CD4-positive, alpha-beta memory T cell (primary cell): ENCODE data around the gene PITPNM1. TPM values are rescaled to one million over a fixed set of nuclear protein-coding genes. Genes with fewer than 3 reads are reported as not detected.

Experiments
- CTCF ChIA-PET: fragments of 350-600 bp; sonication (Branson Sonifier 250); formaldehyde crosslinking; loops from one replicate; lab custom pipeline; 2021; ENCODE audit warnings: inconsistent platforms; ENCODE audit not compliant: partially characterized antibody; lab: Charles Lee
- POLR2A ChIA-PET: fragments of 350-600 bp; sonication (Branson Sonifier 250); formaldehyde crosslinking; loops from one replicate; lab custom pipeline; 2021; ENCODE audit not compliant: partially characterized antibody; lab: Charles Lee
- DNase-seq, 5 donors: peaks; one replicate each; pipeline versions ENCODE4 v3.0.0 to v3.0.0-alpha.2; 2020 to 2022; ENCODE audit warnings: mixed read lengths in 1 of 5
- H3K27ac ChIP-seq: one replicate; pipeline ENCODE4 v1.7.0; 2013; ENCODE audit warnings: low read depth, low read length
- H3K27me3 ChIP-seq: 2 replicates; pipeline ENCODE4 v1.7.0; 2013; ENCODE audit warnings: mild to moderate bottlenecking, low read length, moderate library complexity; ENCODE audit not compliant: insufficient read depth
- H3K36me3 ChIP-seq: 2 replicates; pipeline ENCODE4 v1.7.0; 2013; ENCODE audit warnings: mild to moderate bottlenecking, low read length, moderate library complexity; ENCODE audit not compliant: insufficient read depth
- H3K4me1 ChIP-seq: 2 replicates; pipeline ENCODE4 v1.7.0; 2013; ENCODE audit warnings: mild to moderate bottlenecking, low read length, moderate library complexity; ENCODE audit not compliant: insufficient read depth
- H3K4me3 ChIP-seq, 2 donors: one replicate each; pipeline ENCODE4 v1.7.0; 2013; ENCODE audit warnings: low read length in 2 of 2, mild to moderate bottlenecking in 1 of 2
- H3K9me3 ChIP-seq, 2 donors: one replicate each; pipeline ENCODE4 v1.7.0; 2013; ENCODE audit warnings: low read length in 2 of 2, control low read depth in 1 of 2; ENCODE audit not compliant: control insufficient read depth in 1 of 2
- H3K27ac Mint-ChIP-seq, 7 donors: one replicate each; pipeline ENCODE4 v1.8.0; 2020 to 2021; ENCODE audit warnings: mixed read lengths in 7 of 7, mild to moderate bottlenecking in 6 of 7, inconsistent platforms in 3 of 7, moderate library complexity in 3 of 7
- H3K27me3 Mint-ChIP-seq, 2 donors: one replicate each; pipeline ENCODE4 v1.8.0; 2020 to 2021; ENCODE audit warnings: mixed read lengths in 2 of 2
- H3K36me3 Mint-ChIP-seq, 2 donors: one replicate each; pipeline ENCODE4 v1.8.0; 2020 to 2021; ENCODE audit warnings: mixed read lengths in 2 of 2, inconsistent platforms in 1 of 2, mild to moderate bottlenecking in 1 of 2
- H3K4me1 Mint-ChIP-seq, 4 donors: one replicate each; pipeline ENCODE4 v1.8.0; 2020 to 2021; ENCODE audit warnings: mixed read lengths in 4 of 4, mild to moderate bottlenecking in 1 of 4
- H3K4me3 Mint-ChIP-seq, 8 donors: one replicate each; pipeline ENCODE4 v1.8.0; 2020 to 2021; ENCODE audit warnings: mixed read lengths in 8 of 8, mild to moderate bottlenecking in 7 of 8, moderate library complexity in 6 of 8, inconsistent platforms in 3 of 8
- H3K9me3 Mint-ChIP-seq, 8 donors: one replicate each; pipeline ENCODE4 v1.8.0; 2020 to 2021; ENCODE audit warnings: mixed read lengths in 8 of 8, mild to moderate bottlenecking in 5 of 8, inconsistent platforms in 3 of 8, moderate library complexity in 1 of 8
- intact Hi-C: fragments of 100-400 bp; cut with micrococcal nuclease; formaldehyde crosslinking; loops from one replicate; pipeline ENCODE4 v1.15.1; 2023
- polyA plus RNA-seq, 2 donors: library from polyadenylated mRNA; unstranded; fragments of 300-500 nt; fragmentation: Illumina TruSeq; gene quantifications; one replicate each; pipeline ENCODE4 v1.2.3, GENCODE V29; 2021
- total RNA-seq, 2 experiments: library from RNA; stranded (reverse); gene quantifications; one replicate each; pipeline ENCODE4 v1.2.3, GENCODE V29; 2021

The PITPNM1 gene
- total and polyA plus RNA-seq, 4 experiments from 2014 or later: 15.0 to 143 (median 90.1) TPM

DNA sequence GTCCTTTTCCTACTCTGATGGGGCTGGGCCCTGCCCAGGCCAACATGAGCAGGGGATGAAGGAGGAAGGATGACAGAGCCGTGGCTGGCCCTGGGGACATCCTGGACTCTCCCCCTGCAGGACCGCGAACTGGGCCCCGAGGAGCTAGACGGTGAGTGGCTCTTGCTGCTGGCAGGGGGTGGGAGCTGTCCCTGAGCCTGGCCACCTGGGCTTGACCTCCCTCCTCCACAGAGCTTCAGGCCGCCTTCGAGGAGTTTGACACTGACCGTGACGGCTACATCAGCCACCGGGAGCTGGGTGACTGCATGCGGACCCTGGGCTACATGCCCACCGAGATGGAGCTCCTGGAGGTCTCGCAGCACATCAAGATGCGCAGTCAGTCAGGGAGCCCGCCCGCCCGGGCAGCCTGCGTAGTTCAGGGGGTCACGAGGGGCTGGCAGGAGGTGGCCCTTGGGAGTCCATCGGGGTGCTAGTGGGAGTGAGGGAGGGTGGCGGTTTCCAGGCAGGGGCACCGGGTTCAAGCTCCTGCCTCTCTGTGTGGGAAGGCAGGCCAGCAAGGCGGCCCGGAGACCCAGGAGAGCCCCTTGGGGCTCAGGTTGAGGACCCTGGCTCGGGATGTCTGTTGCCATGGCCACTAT lies 49.0 kb downstream of the PITPNM1 start:
- no peaks in the 10 kb centered on the region for H3K36me3 ChIP-seq
- Mint-ChIP-seq H3K36me3 (no peaks in the 10 kb centered on the region), H3K4me3 (no peak overlapping the region), H3K27ac (no peak overlapping the region), H3K27me3 (no peaks in the 10 kb centered on the region), H3K9me3 (no peaks in the 10 kb centered on the region), H3K4me1 (peaks cover 4 to 9% (median 6%) of the 10 kb centered on the region in 4 donors)
- H3K4me1 ChIP-seq: no peaks in the 10 kb centered on the region
- DNase-seq: no peak
- CTCF ChIA-PET: no interaction called here
- intact Hi-C loops: no loop called here
- no peaks in the 10 kb centered on the region for H3K27me3 ChIP-seq
- no peak overlapping the region for H3K4me3 ChIP-seq
- POLR2A ChIA-PET: interaction anchor here (1.0 to 30.4 kb wide), 4 partner anchors 9 to 65 kb away, joined by 3 to 900 read pairs (median 6); partner anchors contain the start of genes CORO1B, PPP1CA, PTPRCAP and RAD9A
- H3K9me3 ChIP-seq: no peaks in the 10 kb centered on the region
- no peak overlapping the region for H3K27ac ChIP-seq

DNA sequence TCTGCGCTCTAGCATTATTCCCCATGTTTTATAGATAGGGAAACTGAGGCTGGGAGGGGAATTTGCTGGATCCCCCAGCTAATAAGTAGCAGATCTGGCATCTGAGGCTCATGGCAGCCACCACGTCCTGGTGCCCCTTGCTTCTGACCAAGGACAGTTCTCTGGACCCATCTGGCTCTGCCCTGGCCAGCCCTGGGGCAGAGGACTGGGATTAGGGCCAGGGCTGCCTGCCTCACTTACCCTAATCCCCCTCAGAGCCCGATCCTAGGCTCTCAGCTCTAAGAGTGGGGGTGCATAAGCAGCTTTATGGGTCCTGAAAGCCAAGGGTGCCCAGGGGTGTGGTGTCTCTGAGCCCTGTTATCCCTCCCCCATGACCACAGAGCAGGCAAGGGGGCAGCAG lies 50.1 kb downstream of the PITPNM1 start, which contains the start of gene CABP4:
Gene CABP4, plus strand, starts transcription at position 301 of the 400 bp plus-strand sequence. Its CDS starts 70 bp downstream, at position 371.
- Mint-ChIP-seq H3K27me3 (no peaks in the 10 kb centered on the region), H3K4me1 (peaks cover 4 to 11% (median 6%) of the 10 kb centered on the region in 4 donors), H3K36me3 (no peaks in the 10 kb centered on the region), H3K27ac (no peak within 1 kb of the TSS), H3K9me3 (no peaks in the 10 kb centered on the region), H3K4me3 (no peak within 1 kb of the TSS)
- no peaks in the 10 kb centered on the region for H3K27me3 ChIP-seq
- no peaks in the 10 kb centered on the region for H3K4me1 ChIP-seq
- H3K27ac ChIP-seq: no peak within 1 kb of the TSS
- ChIA-PET CTCF (no interaction called here), POLR2A (interaction anchor here (0.8 to 30.4 kb wide), 3 partner anchors 14 to 53 kb away, joined by 3 to 900 read pairs (median 7); partner anchors contain the start of genes CORO1B, PPP1CA, PTPRCAP and RPS6KB2)
- H3K36me3 ChIP-seq: no peaks in the 10 kb centered on the region
- no peaks in the 10 kb centered on the region for H3K9me3 ChIP-seq
- intact Hi-C loops: no loop called here
- no peak for DNase-seq
- H3K4me3 ChIP-seq: no peak within 1 kb of the TSS

DNA sequence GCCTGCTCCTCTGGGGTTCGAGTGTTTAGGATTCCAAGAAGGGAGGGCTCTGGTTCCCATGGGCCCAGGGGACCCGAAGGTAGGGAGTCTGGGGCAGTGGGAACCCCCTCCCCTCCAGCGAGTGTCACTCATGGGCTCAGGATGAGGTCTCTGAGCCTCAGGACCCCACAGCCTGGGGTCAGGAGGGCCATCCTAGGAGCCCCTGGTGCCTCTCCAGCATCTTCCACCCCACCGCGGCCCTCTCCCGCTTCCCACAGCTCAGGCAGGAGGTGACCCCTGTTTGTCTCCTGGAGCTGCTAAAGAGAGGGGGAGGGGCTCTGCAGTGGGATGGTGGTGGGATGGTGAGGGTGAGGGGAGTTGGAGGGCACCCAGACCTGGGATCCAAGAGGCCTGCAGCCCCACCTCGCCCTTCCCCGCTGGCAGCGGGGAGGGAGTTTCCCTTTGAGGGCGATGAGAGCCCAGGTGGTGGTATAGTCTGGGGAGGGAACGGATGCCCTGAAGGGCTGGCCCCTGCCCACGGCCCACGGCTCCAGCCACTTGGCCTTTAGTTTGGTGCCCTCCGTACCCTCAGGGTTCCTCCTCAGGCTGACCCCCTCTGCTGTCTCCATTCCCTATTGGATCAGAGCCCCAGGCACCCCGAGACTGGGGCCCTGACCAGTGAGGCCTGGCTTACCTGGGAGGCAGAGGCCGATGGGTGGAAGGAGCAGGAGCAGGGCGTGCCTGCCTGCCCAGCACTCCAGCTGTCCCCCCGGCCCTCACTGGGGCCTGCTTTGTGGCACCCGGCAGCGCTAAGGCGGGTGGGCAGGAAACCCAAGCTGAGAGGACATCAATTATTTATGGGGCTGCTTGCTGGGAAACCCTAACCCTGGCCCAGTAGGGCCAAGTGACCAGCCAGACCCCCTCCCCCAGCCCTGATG lies 51.1 kb downstream of the PITPNM1 start:
- Histone ChIP-seq H3K27me3 (no peaks in the 10 kb centered on the region), H3K36me3 (no peaks in the 10 kb centered on the region), H3K27ac (no peak overlapping the region), H3K4me1 (peaks cover 6% of the 10 kb centered on the region), H3K9me3 (no peaks in the 10 kb centered on the region), H3K4me3 (no peak overlapping the region)
- ChIA-PET POLR2A (interaction anchor here (0.7 to 30.4 kb wide), 3 partner anchors 12 to 52 kb away, joined by 3 to 900 read pairs (median 7); partner anchors contain the start of genes CORO1B, PPP1CA, PTPRCAP and RPS6KB2), CTCF (no interaction called here)
- DNase-seq: no peak
- Mint-ChIP-seq H3K9me3 (no peaks in the 10 kb centered on the region), H3K27me3 (no peaks in the 10 kb centered on the region), H3K36me3 (no peaks in the 10 kb centered on the region), H3K4me1 (peaks cover 5 to 14% (median 8%) of the 10 kb centered on the region in 4 donors), H3K27ac (no peak overlapping the region), H3K4me3 (no peak overlapping the region)
- intact Hi-C loops: no loop called here

DNA sequence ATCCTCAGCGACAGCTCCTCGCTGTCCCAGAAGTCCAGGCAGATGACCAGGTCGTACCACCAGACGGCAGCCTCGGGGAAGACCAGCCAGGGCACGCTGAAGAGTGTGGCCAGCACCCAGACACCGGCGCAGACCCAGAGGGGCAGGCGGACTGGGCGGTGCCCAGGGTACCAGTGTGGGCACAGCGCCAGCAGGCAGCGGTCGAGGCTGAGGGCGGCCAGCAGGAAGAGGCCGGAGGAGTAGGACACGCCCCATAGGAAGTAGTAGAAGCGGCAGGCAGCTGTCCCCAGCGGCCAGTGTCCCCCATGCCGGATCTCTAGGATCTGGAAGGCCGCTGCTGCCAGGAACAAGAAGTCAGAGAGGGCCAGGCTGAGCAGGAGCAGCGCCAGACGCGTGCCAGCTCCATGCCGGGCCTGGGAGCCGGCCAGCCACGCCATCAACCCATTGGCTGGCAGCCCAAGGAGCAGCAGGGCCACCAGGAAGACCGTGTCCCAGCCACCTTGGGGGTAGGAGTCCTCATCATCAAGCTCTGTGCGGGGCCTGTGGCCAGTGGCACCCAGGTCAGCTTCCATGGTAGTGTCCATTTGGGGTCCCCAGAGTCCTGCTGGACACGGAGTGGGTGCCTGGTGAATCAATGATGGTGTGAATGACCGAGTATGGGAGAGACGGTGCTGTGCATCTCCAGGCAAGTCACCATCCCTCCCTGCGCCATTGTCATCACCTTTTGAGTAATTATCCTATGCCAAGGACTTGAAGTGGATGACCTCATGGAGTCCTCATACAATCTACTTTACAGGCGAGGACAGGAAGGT lies 52.8 kb downstream of the PITPNM1 start, which contains the start of gene GPR152:
Gene GPR152, minus strand, starts transcription at position 589 of the 812 bp plus-strand sequence. Its CDS starts 5 bp downstream, at position 584.
- H3K9me3 Mint-ChIP-seq: peaks cover 0 to 2% (median 0%) of the 10 kb centered on the region in 8 donors
- peak within 1 kb of the TSS in 2 of 7 donors; percentile 22 to 87 for H3K27ac Mint-ChIP-seq
- no peak within 1 kb of the TSS for H3K4me3 ChIP-seq
- ChIA-PET CTCF (no interaction called here), POLR2A (interaction anchor here (1.0 to 30.4 kb wide), 8 partner anchors 8 to 60 kb away, joined by 3 to 900 read pairs (median 4); partner anchors contain the start of genes CORO1B, PPP1CA, PTPRCAP and RAD9A)
- peaks cover 14 to 29% (median 17%) of the 10 kb centered on the region in 4 donors for H3K4me1 Mint-ChIP-seq
- H3K4me3 Mint-ChIP-seq: no peak within 1 kb of the TSS
- no peak within 1 kb of the TSS for H3K27ac ChIP-seq
- no peaks in the 10 kb centered on the region for H3K27me3 Mint-ChIP-seq
- peaks cover 19% of the 10 kb centered on the region for H3K4me1 ChIP-seq
- H3K27me3 ChIP-seq: no peaks in the 10 kb centered on the region
- DNase-seq: no peak
- H3K36me3 Mint-ChIP-seq: no peaks in the 10 kb centered on the region
- H3K36me3 ChIP-seq: no peaks in the 10 kb centered on the region
- intact Hi-C loops: no loop called here
- H3K9me3 ChIP-seq: no peaks in the 10 kb centered on the region

DNA sequence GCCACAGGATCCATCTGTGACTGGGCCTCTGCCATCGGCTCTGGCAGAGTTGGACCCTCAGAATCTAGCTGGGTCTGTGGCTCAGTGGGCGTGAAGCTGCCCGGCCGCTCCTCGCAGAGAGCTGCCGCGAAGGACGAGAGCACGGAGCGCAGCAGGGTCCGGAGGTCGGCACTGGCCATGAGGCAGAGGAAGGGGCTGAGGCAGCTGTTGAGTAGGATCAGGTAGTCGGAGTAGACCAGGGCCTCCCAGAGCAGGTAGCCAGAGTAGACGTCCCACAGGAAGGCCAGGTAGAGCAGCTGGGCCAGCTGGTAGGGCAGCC lies 53.5 kb downstream of the PITPNM1 start:
- peaks cover 0 to 2% (median 0%) of the 10 kb centered on the region in 8 donors for H3K9me3 Mint-ChIP-seq
- H3K4me3 ChIP-seq: no peak overlapping the region
- H3K4me1 ChIP-seq: peaks cover 26% of the 10 kb centered on the region
- CTCF ChIA-PET: no interaction called here
- intact Hi-C loops: no loop called here
- H3K4me3 Mint-ChIP-seq: no peak overlapping the region
- H3K27ac Mint-ChIP-seq: peak overlapping the region in 1 of 7 donors; percentile 87
- H3K27me3 Mint-ChIP-seq: no peaks in the 10 kb centered on the region
- no peaks in the 10 kb centered on the region for H3K36me3 Mint-ChIP-seq
- H3K4me1 Mint-ChIP-seq: peaks cover 16 to 36% (median 22%) of the 10 kb centered on the region in 4 donors
- H3K9me3 ChIP-seq: no peaks in the 10 kb centered on the region
- no peaks in the 10 kb centered on the region for H3K36me3 ChIP-seq
- no peak overlapping the region for H3K27ac ChIP-seq
- POLR2A ChIA-PET: interaction anchor here (1.0 to 30.4 kb wide), 8 partner anchors 8 to 59 kb away, joined by 3 to 900 read pairs (median 4); partner anchors contain the start of genes CORO1B, PPP1CA, PTPRCAP and RAD9A
- DNase-seq: no peak
- H3K27me3 ChIP-seq: no peaks in the 10 kb centered on the region

DNA sequence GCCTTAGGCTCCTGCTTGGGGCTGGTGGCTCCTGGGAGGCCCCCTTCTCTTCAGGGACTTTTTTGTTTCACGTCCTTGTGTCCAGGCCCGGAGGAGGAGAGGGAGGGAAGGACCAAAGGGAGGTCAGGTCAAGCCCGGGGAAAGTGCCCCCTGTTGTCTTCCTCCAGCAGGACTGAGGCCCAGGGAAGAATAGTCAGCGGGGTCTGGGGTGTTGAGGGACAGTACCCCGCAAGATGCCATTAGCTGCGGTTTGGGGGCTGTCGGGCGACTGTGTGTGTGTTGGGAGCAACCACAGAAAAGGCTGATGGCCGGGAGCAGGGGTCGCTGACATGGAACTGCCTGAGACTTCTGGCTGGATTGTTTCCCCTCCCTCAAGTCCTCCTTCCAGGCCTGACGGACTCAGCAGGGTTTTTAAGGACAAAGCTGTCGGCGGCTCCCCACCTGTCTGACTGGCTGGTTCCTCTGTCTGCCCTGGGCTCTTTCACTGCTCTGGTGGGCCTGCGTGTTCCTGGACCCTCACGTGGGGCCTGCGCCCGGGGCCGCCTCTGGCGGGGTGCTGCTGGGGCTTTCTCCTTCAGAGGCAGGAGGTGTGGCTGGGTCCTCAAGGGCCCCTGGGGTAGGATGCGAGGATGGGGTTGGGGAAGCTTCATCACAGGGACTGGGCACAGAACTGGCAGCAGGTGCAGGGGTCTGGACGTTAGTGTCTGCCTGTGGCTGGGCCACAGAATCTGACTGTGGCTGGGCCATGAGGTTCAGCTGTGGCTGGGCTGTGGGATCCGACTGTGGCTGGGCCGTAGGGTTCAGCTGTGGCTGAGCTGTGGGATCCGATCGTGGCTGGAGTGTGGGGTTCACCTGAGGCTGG lies 54.1 kb downstream of the PITPNM1 start:
- Mint-ChIP-seq H3K4me3 (no peak overlapping the region), H3K27ac (peak overlapping the region in 2 of 7 donors; percentile 48 to 87), H3K4me1 (peaks cover 21 to 42% (median 27%) of the 10 kb centered on the region in 4 donors), H3K9me3 (peaks cover 0 to 2% (median 0%) of the 10 kb centered on the region in 8 donors), H3K27me3 (no peaks in the 10 kb centered on the region), H3K36me3 (no peaks in the 10 kb centered on the region)
- ChIA-PET POLR2A (interaction anchor here (1.0 to 30.4 kb wide), 11 partner anchors 6 to 59 kb away, joined by 3 to 900 read pairs (median 4); partner anchors contain the start of genes CABP4, CORO1B, GPR152 and PPP1CA), CTCF (interaction anchor here (1.8 kb wide), 1 partner anchor 13 kb away, joined by 8 read pairs; the partner anchor contains the start of gene PTPRCAP)
- peak in 1 of 5 donors; percentile 11 for DNase-seq
- no peaks in the 10 kb centered on the region for H3K36me3 ChIP-seq
- H3K4me1 ChIP-seq: peaks cover 32% of the 10 kb centered on the region
- no peak overlapping the region for H3K4me3 ChIP-seq
- H3K9me3 ChIP-seq: no peaks in the 10 kb centered on the region
- intact Hi-C loops: no loop called here
- no peaks in the 10 kb centered on the region for H3K27me3 ChIP-seq
- H3K27ac ChIP-seq: no peak overlapping the region
